ENCODE measurements around the gene PLPP1.
A peak's percentile ranks its signal among the peaks of the same experiment; 100 is the strongest.

The PLPP1 gene

GRCh38 chr5:55451976-55452375 is 82.8 kb downstream of the PLPP1 start:
- no peaks in the 10 kb centered on the region for H3K9me3 Mint-ChIP-seq
- H3K4me3 Mint-ChIP-seq = no peak overlapping the region
- H3K4me1 Mint-ChIP-seq = no peaks in the 10 kb centered on the region
- DNase-seq (ENCODE audit: low spot score in 2 of 2) (no peak), ATAC-seq (replicated peaks; ENCODE audit: extremely low read depth, poor library complexity, severe bottlenecking) (no peak)
- no peaks in the 10 kb centered on the region for H3K27me3 Mint-ChIP-seq
- peaks cover 3% of the 10 kb centered on the region for H3K36me3 Mint-ChIP-seq (ENCODE audit: insufficient read depth)
- no peak overlapping the region for H3K27ac Mint-ChIP-seq (ENCODE audit: low read depth)

- Mint-ChIP-seq H3K9me3 (no peaks in the 10 kb centered on the region), H3K4me1 (no peaks in the 10 kb centered on the region), H3K27me3 (no peaks in the 10 kb centered on the region), H3K4me3 (no peak overlapping the region), H3K27ac (ENCODE audit: low read depth) (no peak overlapping the region), H3K36me3 (ENCODE audit: insufficient read depth) (peaks cover 3% of the 10 kb centered on the region)
- DNase-seq (ENCODE audit: low spot score in 2 of 2) (no peak), ATAC-seq (replicated peaks; ENCODE audit: extremely low read depth, poor library complexity, severe bottlenecking) (no peak)
Observed at GRCh38 chr5:55450050-55450765, 84.6 kb downstream of the PLPP1 start.

- Mint-ChIP-seq H3K4me3 (no peak overlapping the region), H3K36me3 (ENCODE audit: insufficient read depth) (peaks cover 1% of the 10 kb centered on the region), H3K27ac (ENCODE audit: low read depth) (no peak overlapping the region), H3K9me3 (no peaks in the 10 kb centered on the region), H3K27me3 (no peaks in the 10 kb centered on the region), H3K4me1 (no peaks in the 10 kb centered on the region)
- no peak for DNase-seq (ENCODE audit: low spot score in 2 of 2)
- ATAC-seq (replicated peaks; ENCODE audit: extremely low read depth, poor library complexity, severe bottlenecking) = no peak
Observed at GRCh38 chr5:55446640-55447351, 88.0 kb downstream of the PLPP1 start.

GRCh38 chr5:55445791-55446190 is 89.0 kb downstream of the PLPP1 start:
- Mint-ChIP-seq H3K27ac (ENCODE audit: low read depth) (no peak overlapping the region), H3K36me3 (ENCODE audit: insufficient read depth) (peaks cover 3% of the 10 kb centered on the region), H3K27me3 (no peaks in the 10 kb centered on the region), H3K9me3 (no peaks in the 10 kb centered on the region), H3K4me1 (no peaks in the 10 kb centered on the region), H3K4me3 (no peak overlapping the region)
- DNase-seq (ENCODE audit: low spot score in 2 of 2) (no peak), ATAC-seq (replicated peaks; ENCODE audit: extremely low read depth, poor library complexity, severe bottlenecking) (no peak)

GRCh38 chr5:55441954-55442353 is 92.8 kb downstream of the PLPP1 start:
- no peaks in the 10 kb centered on the region for H3K9me3 Mint-ChIP-seq
- H3K27ac Mint-ChIP-seq (ENCODE audit: low read depth) = no peak overlapping the region
- no peaks in the 10 kb centered on the region for H3K4me1 Mint-ChIP-seq
- ATAC-seq (replicated peaks; ENCODE audit: extremely low read depth, poor library complexity, severe bottlenecking) = no peak
- no peak overlapping the region for H3K4me3 Mint-ChIP-seq
- no peaks in the 10 kb centered on the region for H3K27me3 Mint-ChIP-seq
- H3K36me3 Mint-ChIP-seq (ENCODE audit: insufficient read depth) = peaks cover 6% of the 10 kb centered on the region
- DNase-seq (ENCODE audit: low spot score in 2 of 2) = no peak

GRCh38 chr5:55441107-55441771 is 93.5 kb downstream of the PLPP1 start:
- Mint-ChIP-seq H3K36me3 (ENCODE audit: insufficient read depth) (peaks cover 6% of the 10 kb centered on the region), H3K4me3 (no peak overlapping the region), H3K27ac (ENCODE audit: low read depth) (no peak overlapping the region), H3K9me3 (no peaks in the 10 kb centered on the region), H3K27me3 (no peaks in the 10 kb centered on the region), H3K4me1 (no peaks in the 10 kb centered on the region)
- ATAC-seq (replicated peaks; ENCODE audit: extremely low read depth, poor library complexity, severe bottlenecking) (no peak), DNase-seq (ENCODE audit: low spot score in 2 of 2) (no peak)

GRCh38 chr5:55440188-55440646 is 94.5 kb downstream of the PLPP1 start:
- no peak overlapping the region for H3K4me3 Mint-ChIP-seq
- ATAC-seq (replicated peaks; ENCODE audit: extremely low read depth, poor library complexity, severe bottlenecking) = no peak
- no peak for DNase-seq (ENCODE audit: low spot score in 2 of 2)
- peak overlapping the region; percentile 27 for H3K27ac Mint-ChIP-seq (ENCODE audit: low read depth)
- peaks cover 5% of the 10 kb centered on the region for H3K9me3 Mint-ChIP-seq
- no peaks in the 10 kb centered on the region for H3K27me3 Mint-ChIP-seq
- peaks cover 6% of the 10 kb centered on the region for H3K36me3 Mint-ChIP-seq (ENCODE audit: insufficient read depth)
- H3K4me1 Mint-ChIP-seq = no peaks in the 10 kb centered on the region

- peaks cover 8% of the 10 kb centered on the region for H3K36me3 Mint-ChIP-seq (ENCODE audit: insufficient read depth)
- ATAC-seq (replicated peaks; ENCODE audit: extremely low read depth, poor library complexity, severe bottlenecking) (no peak), DNase-seq (ENCODE audit: low spot score in 2 of 2) (no peak)
- no peak overlapping the region for H3K4me3 Mint-ChIP-seq
- no peaks in the 10 kb centered on the region for H3K4me1 Mint-ChIP-seq
- H3K27ac Mint-ChIP-seq (ENCODE audit: low read depth) = peak overlapping the region; percentile 27
- H3K9me3 Mint-ChIP-seq = peaks cover 15% of the 10 kb centered on the region
- no peaks in the 10 kb centered on the region for H3K27me3 Mint-ChIP-seq
Observed at GRCh38 chr5:55438998-55439397, 95.8 kb downstream of the PLPP1 start.

GRCh38 chr5:55437859-55438206 is 96.9 kb downstream of the PLPP1 start:
- Mint-ChIP-seq H3K4me1 (no peaks in the 10 kb centered on the region), H3K36me3 (ENCODE audit: insufficient read depth) (peaks cover 8% of the 10 kb centered on the region), H3K27me3 (no peaks in the 10 kb centered on the region), H3K27ac (ENCODE audit: low read depth) (no peak overlapping the region), H3K9me3 (peaks cover 18% of the 10 kb centered on the region), H3K4me3 (no peak overlapping the region)
- no peak for DNase-seq (ENCODE audit: low spot score in 2 of 2)
- no peak for ATAC-seq (replicated peaks; ENCODE audit: extremely low read depth, poor library complexity, severe bottlenecking)

GRCh38 chr5:55437452-55437851 is 97.3 kb downstream of the PLPP1 start:
- H3K27me3 Mint-ChIP-seq = no peaks in the 10 kb centered on the region
- no peak overlapping the region for H3K27ac Mint-ChIP-seq (ENCODE audit: low read depth)
- ATAC-seq (replicated peaks; ENCODE audit: extremely low read depth, poor library complexity, severe bottlenecking) (no peak), DNase-seq (ENCODE audit: low spot score in 2 of 2) (no peak)
- no peaks in the 10 kb centered on the region for H3K4me1 Mint-ChIP-seq
- peaks cover 18% of the 10 kb centered on the region for H3K9me3 Mint-ChIP-seq
- H3K36me3 Mint-ChIP-seq (ENCODE audit: insufficient read depth) = peaks cover 8% of the 10 kb centered on the region
- H3K4me3 Mint-ChIP-seq = no peak overlapping the region

GRCh38 chr5:55432549-55432948 is 102.2 kb downstream of the PLPP1 start:
- DNase-seq (ENCODE audit: low spot score in 2 of 2) = no peak
- Mint-ChIP-seq H3K36me3 (ENCODE audit: insufficient read depth) (peaks cover 7% of the 10 kb centered on the region), H3K9me3 (peaks cover 38% of the 10 kb centered on the region)

GRCh38 chr5:55429613-55430253 is 105.0 kb downstream of the PLPP1 start:
- no peak overlapping the region for H3K27ac Mint-ChIP-seq (ENCODE audit: low read depth)
- H3K4me1 Mint-ChIP-seq = no peaks in the 10 kb centered on the region
- no peak overlapping the region for H3K4me3 Mint-ChIP-seq
- no peak for DNase-seq (ENCODE audit: low spot score in 2 of 2)
- peaks cover 15% of the 10 kb centered on the region for H3K36me3 Mint-ChIP-seq (ENCODE audit: insufficient read depth)
- peaks cover 28% of the 10 kb centered on the region for H3K9me3 Mint-ChIP-seq
- no peak for ATAC-seq (replicated peaks; ENCODE audit: extremely low read depth, poor library complexity, severe bottlenecking)
- H3K27me3 Mint-ChIP-seq = no peaks in the 10 kb centered on the region

More at GRCh38 chr5:55432549-55432948, 102.2 kb downstream of the PLPP1 start:
- no peaks in the 10 kb centered on the region for H3K27me3 Mint-ChIP-seq
- no peak for ATAC-seq (replicated peaks; ENCODE audit: extremely low read depth, poor library complexity, severe bottlenecking)
- H3K4me3 Mint-ChIP-seq = no peak overlapping the region
- H3K27ac Mint-ChIP-seq (ENCODE audit: low read depth) = peak overlapping the region; percentile 38
- no peaks in the 10 kb centered on the region for H3K4me1 Mint-ChIP-seq
